ENCODE results near the gene NCBP2.

The NCBP2 gene

DNA sequence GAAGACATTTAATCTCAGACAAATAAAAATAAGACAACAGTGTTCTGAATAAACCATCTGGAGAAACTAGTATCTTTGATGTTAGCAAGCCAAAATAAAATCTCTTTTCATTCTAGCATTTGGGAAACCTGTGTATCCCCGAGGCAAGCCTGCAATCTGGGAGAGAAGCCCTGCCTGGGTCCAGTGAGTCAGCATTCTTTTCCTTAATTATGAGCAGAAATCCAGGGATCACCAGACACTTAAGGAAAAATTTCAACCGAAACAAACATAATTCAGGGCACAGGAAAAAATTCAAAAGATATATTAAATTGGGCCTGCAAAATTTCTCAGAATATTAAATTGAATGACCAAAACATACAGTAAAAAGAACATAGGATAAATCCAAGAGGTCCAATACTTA is 4.2 kb downstream of the NCBP2 start:
- no peaks in the 10 kb centered on the region for H4K20me1 ChIP-seq (ENCODE audit: insufficient read depth, low read length)
- H3K27me3 ChIP-seq (ENCODE audit: insufficient read depth, low read length) = no peaks in the 10 kb centered on the region
- H3K9ac ChIP-seq (ENCODE audit: low read length) = no peak overlapping the region
- H2AFZ ChIP-seq (ENCODE audit: low read length) = no peak overlapping the region
- peaks cover 10% of the 10 kb centered on the region; the same call in 1 of the 2 replicates for H3F3A ChIP-seq (ENCODE audit: insufficient read depth, low read length)
- TF ChIP-seq EZH2 (IDR thresholded peaks at IDR 0.05; ENCODE audit: borderline replicate concordance, low read length) (no peak), CTCF (IDR thresholded peaks at IDR 0.05; ENCODE audit: low read length) (no peak)
- no peaks in the 10 kb centered on the region for H3K9me2 ChIP-seq (ENCODE audit: low read depth, low read length)
- no peak overlapping the region for H3K4me2 ChIP-seq (ENCODE audit: low read length)
- H3K4me3 ChIP-seq (ENCODE audit: low read depth, low read length, poor library complexity, severe bottlenecking) = no peak overlapping the region
- H3K36me3 ChIP-seq (ENCODE audit: insufficient read depth, low read length) = peaks cover 65% of the 10 kb centered on the region
- no peak overlapping the region for H3K27ac ChIP-seq (ENCODE audit: low read depth, low read length, poor library complexity, severe bottlenecking)
- H3K79me2 ChIP-seq (ENCODE audit: insufficient read depth, low read length) = peaks cover 24% of the 10 kb centered on the region
- no peaks in the 10 kb centered on the region for H3K9me3 ChIP-seq (ENCODE audit: low read length)
- H3K4me1 ChIP-seq (ENCODE audit: insufficient read depth, low read length, severe bottlenecking) = peaks cover 33% of the 10 kb centered on the region

DNA sequence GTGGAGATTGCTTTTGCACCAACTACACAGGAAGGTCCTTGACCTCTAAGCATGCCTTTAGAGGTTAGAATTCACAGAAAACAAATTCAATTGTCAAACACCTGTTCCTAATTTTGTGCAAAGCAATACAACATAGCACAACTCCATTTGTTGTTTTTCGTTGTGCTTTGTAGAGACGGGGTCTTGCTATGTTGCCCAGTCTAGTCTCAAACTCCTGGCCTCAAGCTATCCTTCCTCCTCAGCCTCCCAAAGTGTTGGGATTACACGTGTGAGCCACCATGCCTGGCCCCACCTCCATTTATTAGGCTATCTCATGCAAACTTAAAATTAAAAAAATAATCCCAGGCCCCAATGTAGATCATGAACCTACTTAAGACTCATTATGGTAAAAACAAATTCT is 6.0 kb downstream of the NCBP2 start:
- H3K36me3 ChIP-seq (ENCODE audit: insufficient read depth, low read length) = peaks cover 74% of the 10 kb centered on the region
- H3K79me2 ChIP-seq (ENCODE audit: insufficient read depth, low read length) = peaks cover 12% of the 10 kb centered on the region
- no peak overlapping the region for H2AFZ ChIP-seq (ENCODE audit: low read length)
- H3K27ac ChIP-seq (ENCODE audit: low read depth, low read length, poor library complexity, severe bottlenecking) = no peak overlapping the region
- no peaks in the 10 kb centered on the region for H3K9me2 ChIP-seq (ENCODE audit: low read depth, low read length)
- no peaks in the 10 kb centered on the region for H3K9me3 ChIP-seq (ENCODE audit: low read length)
- no peak for TF ChIP-seq EZH2 (IDR thresholded peaks at IDR 0.05; ENCODE audit: borderline replicate concordance, low read length)
- TF ChIP-seq CTCF (IDR thresholded peaks at IDR 0.05; ENCODE audit: low read length) = no peak
- peaks cover 10% of the 10 kb centered on the region; the same call in 1 of the 2 replicates for H3F3A ChIP-seq (ENCODE audit: insufficient read depth, low read length)
- H3K27me3 ChIP-seq (ENCODE audit: insufficient read depth, low read length) = no peaks in the 10 kb centered on the region
- H3K9ac ChIP-seq (ENCODE audit: low read length) = no peak overlapping the region
- H3K4me1 ChIP-seq (ENCODE audit: insufficient read depth, low read length, severe bottlenecking) = peaks cover 50% of the 10 kb centered on the region
- H4K20me1 ChIP-seq (ENCODE audit: insufficient read depth, low read length) = no peaks in the 10 kb centered on the region
- H3K4me2 ChIP-seq (ENCODE audit: low read length) = no peak overlapping the region
- no peak overlapping the region for H3K4me3 ChIP-seq (ENCODE audit: low read depth, low read length, poor library complexity, severe bottlenecking)

- no peaks in the 10 kb centered on the region for H3K27me3 ChIP-seq (ENCODE audit: insufficient read depth, low read length)
- H3K27ac ChIP-seq (ENCODE audit: low read depth, low read length, poor library complexity, severe bottlenecking) = peak overlapping the region; percentile 94
These were observed 9.7 kb downstream of the NCBP2 start for GRCh38 chr3:196932600-196932999.

More at GRCh38 chr3:196932600-196932999, 9.7 kb downstream of the NCBP2 start:
- Histone ChIP-seq H2AFZ (ENCODE audit: low read length) (no peak overlapping the region), H4K20me1 (ENCODE audit: insufficient read depth, low read length) (no peaks in the 10 kb centered on the region), H3K79me2 (ENCODE audit: insufficient read depth, low read length) (no peaks in the 10 kb centered on the region), H3K9ac (ENCODE audit: low read length) (peak overlapping the region; percentile 46), H3K9me2 (ENCODE audit: low read depth, low read length) (no peaks in the 10 kb centered on the region), H3K4me1 (ENCODE audit: insufficient read depth, low read length, severe bottlenecking) (peaks cover 36% of the 10 kb centered on the region), H3K4me3 (ENCODE audit: low read depth, low read length, poor library complexity, severe bottlenecking) (peak overlapping the region; percentile 42), H3F3A (ENCODE audit: insufficient read depth, low read length) (peaks cover 8% of the 10 kb centered on the region; the same call in 1 of the 2 replicates), H3K36me3 (ENCODE audit: insufficient read depth, low read length) (peaks cover 77% of the 10 kb centered on the region), H3K4me2 (ENCODE audit: low read length) (peak overlapping the region; percentile 64), H3K9me3 (ENCODE audit: low read length) (no peaks in the 10 kb centered on the region)
- no peak for TF ChIP-seq EZH2 (IDR thresholded peaks at IDR 0.05; ENCODE audit: borderline replicate concordance, low read length)
- TF ChIP-seq CTCF (IDR thresholded peaks at IDR 0.05; ENCODE audit: low read length) = no peak

All from OCI-LY1 (cell line).